Measurements from ENCODE around the gene TMCC1. TPM values are rescaled to one million over a fixed set of nuclear protein-coding genes. Genes with fewer than 3 reads are reported as not detected.
"Not testable (repeated sequence)": the region's sequence is repeated elsewhere in the genome, so short reads cannot be mapped to it uniquely, and the experiment has no call there.

TMCC1 gene
- total and polyA plus RNA-seq, 11 donors, result 9.6 to 38.3 (median 22.6) TPM

DNA sequence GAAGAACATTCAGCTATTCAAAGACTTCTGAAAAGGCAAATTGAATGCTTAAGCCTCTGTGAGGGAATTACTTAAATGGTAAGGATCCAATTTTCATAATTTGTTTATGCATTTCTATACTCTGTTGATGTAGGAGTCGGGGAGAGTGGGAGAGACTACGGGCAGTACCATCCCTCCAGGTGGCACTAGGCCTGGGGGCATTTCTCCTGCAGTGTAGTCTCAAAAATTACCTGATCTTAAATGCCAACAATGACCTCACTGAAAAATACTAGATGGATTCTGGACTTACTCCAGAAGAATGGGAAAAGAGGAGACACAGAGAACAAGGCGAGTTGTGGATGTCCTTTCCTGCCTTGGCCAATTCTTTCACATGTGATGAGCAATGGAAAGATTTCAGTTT, 209.2 kb downstream of the TMCC1 start:
- H3K36me3 ChIP-seq, result no peaks in the 10 kb centered on the region
- no peaks in the 10 kb centered on the region for H3K9me3 ChIP-seq
- H3K27me3 ChIP-seq, result no peaks in the 10 kb centered on the region
- ATAC-seq (no peak), DNase-seq (no peak)
- 86 to 97% (median 90%) methylated on average over 3 of the region's 3 CpGs for WGBS, 4 donors
- H3K27ac ChIP-seq, result no peak overlapping the region
- TF ChIP-seq, protein P1, sequence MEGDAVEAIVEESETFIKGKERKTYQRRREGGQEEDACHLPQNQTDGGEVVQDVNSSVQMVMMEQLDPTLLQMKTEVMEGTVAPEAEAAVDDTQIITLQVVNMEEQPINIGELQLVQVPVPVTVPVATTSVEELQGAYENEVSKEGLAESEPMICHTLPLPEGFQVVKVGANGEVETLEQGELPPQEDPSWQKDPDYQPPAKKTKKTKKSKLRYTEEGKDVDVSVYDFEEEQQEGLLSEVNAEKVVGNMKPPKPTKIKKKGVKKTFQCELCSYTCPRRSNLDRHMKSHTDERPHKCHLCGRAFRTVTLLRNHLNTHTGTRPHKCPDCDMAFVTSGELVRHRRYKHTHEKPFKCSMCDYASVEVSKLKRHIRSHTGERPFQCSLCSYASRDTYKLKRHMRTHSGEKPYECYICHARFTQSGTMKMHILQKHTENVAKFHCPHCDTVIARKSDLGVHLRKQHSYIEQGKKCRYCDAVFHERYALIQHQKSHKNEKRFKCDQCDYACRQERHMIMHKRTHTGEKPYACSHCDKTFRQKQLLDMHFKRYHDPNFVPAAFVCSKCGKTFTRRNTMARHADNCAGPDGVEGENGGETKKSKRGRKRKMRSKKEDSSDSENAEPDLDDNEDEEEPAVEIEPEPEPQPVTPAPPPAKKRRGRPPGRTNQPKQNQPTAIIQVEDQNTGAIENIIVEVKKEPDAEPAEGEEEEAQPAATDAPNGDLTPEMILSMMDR (IDR thresholded peaks at IDR 0.05), result no peak
- TF ChIP-seq POLR2A (IDR thresholded peaks at IDR 0.05), result no peak
- H3K4me1 ChIP-seq, result peaks cover 0 to 33% (median 14%) of the 10 kb centered on the region in 12 donors
- no peak overlapping the region for H3K4me3 ChIP-seq
- intact Hi-C loops (cut with DNase I), result no loop called here

DNA sequence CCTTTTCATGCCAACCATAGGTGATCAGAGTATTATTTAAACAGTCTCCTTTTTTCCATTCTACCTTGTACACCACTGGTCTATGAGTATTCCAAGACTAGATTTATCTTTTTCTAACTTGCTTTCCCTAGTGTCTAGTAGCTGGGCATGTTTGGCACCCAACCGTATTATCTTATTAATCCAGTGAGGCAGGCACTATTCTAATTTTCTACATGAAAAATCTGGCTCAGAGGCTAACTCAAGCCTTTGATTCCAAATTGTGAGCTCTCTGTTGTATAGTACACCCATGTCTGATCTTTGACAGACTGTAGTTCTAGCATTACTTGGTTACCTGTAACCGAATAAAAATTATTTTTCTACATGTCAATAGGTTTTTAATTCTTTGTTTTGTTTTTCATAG, 210.3 kb downstream of the TMCC1 start:
- Histone ChIP-seq H3K27ac (no peak overlapping the region), H3K4me1 (peaks cover 0 to 25% (median 8%) of the 10 kb centered on the region in 12 donors), H3K27me3 (no peaks in the 10 kb centered on the region), H3K9me3 (no peaks in the 10 kb centered on the region), H3K36me3 (no peaks in the 10 kb centered on the region), H3K4me3 (no peak overlapping the region)
- DNase-seq, result no peak
- 91 to 96% (median 94%) methylated on average over 2 of the region's 2 CpGs for WGBS, 4 donors
- intact Hi-C loops (cut with DNase I), result no loop called here
- no peak for ATAC-seq
- TF ChIP-seq, protein P1 (IDR thresholded peaks at IDR 0.05), result no peak
- TF ChIP-seq POLR2A (IDR thresholded peaks at IDR 0.05), result no peak

DNA sequence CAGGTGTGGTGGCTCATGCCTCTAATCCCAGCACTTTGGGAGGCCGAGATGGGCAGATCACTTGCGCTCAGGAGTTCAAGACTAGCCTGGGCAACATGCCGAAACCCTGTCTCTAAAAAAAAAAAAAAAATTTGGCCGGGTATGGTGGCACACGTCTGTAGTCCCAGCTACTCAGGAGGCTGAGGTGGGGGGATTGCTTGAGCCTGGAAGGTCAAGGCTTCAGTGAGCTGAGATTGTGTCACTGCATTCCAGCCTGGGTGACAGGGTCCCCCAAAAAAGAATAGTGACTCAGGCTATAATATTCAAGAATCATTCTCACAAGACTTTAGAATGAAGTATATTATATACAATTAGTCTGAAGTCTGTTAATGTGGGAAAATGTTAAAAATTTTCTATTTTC, 216.5 kb downstream of the TMCC1 start:
- intact Hi-C loops (cut with DNase I), result no loop called here
- Histone ChIP-seq H3K27me3 (no peaks in the 10 kb centered on the region), H3K4me3 (no peak overlapping the region), H3K4me1 (peaks cover 0 to 41% (median 22%) of the 10 kb centered on the region in 12 donors), H3K9me3 (no peaks in the 10 kb centered on the region), H3K27ac (peak overlapping the region in 1 of 12 donors; percentile 35), H3K36me3 (no peaks in the 10 kb centered on the region)
- no peak for TF ChIP-seq POLR2A (IDR thresholded peaks at IDR 0.05)
- TF ChIP-seq, protein P1 (IDR thresholded peaks at IDR 0.05), result no peak
- ATAC-seq (peak in 2 of 4 donors; percentile 33 to 38), DNase-seq (peak in 1 of 5 donors; percentile 50)
- 61 to 84% (median 71%) methylated on average over 5 of the region's 5 CpGs for WGBS, 4 donors

DNA sequence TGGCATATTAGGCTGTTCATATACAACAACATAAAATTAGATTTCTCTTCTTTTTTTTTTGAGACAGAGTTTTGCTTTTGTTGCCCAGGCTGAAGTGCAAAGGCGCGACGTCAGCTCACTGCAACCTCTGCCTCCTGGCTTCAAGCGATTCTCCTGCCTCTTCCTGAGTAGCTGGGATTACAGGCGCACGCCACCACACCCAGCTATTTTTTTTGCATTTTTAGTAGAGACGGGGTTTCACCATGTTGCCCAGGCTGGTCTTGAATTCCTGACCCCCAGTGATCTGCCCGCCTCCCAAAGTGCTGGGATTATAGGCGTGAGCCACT, 218.8 kb downstream of the TMCC1 start:
- H3K4me3 ChIP-seq; H3K27me3 ChIP-seq; ATAC-seq; intact Hi-C loops (cut with DNase I); DNase-seq; H3K9me3 ChIP-seq: not testable (repeated sequence)
- 93 to 97% (median 93%) methylated on average over 9 of the region's 9 CpGs for WGBS, 4 donors
- Histone ChIP-seq H3K27ac (peak overlapping the region in 1 of 12 donors; percentile 21), H3K4me1 (peaks cover 0 to 53% (median 23%) of the 10 kb centered on the region in 12 donors), H3K36me3 (peaks cover 0 to 15% (median 10%) of the 10 kb centered on the region in 9 donors)
